GM19372 (cell line): Measurements from ENCODE around the gene ERC2.

Experiments used
- ATAC-seq: cut with Tn5 transposase; IDR thresholded peaks from one replicate; pipeline ENCODE4 v1.9.1; 2021; ENCODE audit warnings: mild to moderate bottlenecking, low read depth, moderate library complexity; ENCODE audit not compliant: unreplicated experiment

The ERC2 gene

DNA sequence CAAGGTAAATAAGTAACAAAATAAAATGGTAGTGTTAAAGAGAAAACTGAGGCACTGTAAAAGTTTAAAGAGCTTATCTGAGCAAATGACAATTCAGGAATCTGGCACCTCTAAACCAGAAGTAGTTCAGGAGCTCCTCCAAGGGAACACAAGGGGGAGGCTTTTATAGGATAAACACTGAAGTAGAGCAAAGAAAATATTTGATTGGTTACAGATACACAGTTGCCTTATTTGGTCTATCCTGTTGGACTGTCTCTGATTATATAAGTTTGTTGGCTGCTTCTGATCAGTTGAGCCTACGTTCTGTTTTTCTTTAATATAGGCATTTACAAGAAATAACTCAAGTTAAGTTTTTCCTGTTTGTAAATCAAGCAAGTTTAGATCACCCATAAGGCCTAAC is 146.9 kb downstream of the ERC2 start:
- ATAC-seq: no peak

DNA sequence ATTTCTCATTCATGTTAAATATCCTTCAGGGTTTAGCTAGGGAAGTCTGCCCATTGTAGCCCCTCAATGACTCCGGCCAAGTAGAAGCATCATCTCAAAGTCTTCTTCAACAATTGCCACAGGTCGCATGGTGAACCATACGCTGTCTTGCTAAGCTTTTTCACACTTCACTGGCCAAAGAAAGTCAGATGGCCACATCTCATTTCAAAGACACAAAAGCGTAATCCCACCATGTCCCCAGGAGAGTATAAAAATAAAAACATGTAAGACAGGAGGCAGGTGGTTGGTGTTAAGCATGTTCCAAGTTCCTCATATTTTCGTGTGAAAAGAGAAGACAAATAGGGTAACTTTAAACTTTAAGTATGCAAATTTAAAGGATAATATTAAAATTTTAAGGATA is 147.4 kb downstream of the ERC2 start:
- ATAC-seq: no peak

DNA sequence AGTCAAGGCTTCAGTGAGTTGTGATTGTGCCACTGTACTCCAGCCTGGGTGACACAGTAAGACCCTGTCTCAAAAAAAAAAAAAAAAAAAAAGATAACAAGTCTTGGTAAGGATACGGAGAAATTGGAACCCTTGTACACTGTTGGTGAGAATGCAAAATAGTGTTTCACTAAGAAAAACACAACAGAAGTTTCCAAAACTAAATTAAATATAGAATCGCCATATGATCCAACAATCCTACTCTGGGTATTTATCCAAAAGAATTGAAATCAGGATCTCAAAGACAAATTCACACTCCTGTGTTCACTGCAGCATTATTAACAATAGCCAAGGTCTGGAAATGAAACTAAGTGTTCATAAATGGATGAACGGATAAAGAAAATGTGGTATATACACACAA is 149.4 kb downstream of the ERC2 start:
- no peak for ATAC-seq

DNA sequence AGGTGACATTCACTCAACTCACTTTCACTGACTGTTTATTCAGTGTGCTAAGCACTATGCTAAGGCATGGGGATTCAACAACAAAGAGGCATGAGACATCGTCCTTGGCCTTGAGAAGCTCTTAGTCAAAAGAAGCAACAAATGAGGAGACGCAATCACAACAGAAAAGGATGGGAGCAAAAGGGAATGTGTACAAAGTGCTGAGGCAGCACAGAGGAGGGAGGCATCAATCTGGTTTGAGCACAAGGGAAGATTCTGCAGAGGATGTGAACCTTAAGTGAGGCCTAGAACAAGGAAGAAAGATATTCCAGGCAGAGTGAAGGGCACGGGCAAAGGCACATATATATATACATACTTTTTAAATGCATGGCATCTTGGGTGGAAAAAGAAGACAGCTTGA is 151.3 kb downstream of the ERC2 start:
- no peak for ATAC-seq

DNA sequence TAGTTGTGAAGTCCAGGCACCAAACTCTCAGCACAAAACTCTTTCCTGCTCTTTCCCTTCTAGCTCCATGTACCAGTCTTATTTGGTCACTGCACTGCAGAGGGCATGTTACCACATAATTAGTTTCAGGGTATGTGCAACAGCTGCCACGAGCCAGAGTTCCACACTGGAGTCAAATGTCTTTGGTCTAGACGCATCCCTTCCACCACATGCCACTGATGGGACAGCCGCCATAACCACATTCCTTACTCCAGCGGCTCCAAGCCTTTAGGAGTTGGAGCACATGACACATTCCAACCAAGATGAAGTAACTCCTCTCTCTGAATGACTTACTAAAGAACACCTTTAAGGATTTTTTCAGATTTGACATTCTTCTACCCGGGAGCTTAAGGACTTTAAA is 153.4 kb downstream of the ERC2 start:
- no peak for ATAC-seq

DNA sequence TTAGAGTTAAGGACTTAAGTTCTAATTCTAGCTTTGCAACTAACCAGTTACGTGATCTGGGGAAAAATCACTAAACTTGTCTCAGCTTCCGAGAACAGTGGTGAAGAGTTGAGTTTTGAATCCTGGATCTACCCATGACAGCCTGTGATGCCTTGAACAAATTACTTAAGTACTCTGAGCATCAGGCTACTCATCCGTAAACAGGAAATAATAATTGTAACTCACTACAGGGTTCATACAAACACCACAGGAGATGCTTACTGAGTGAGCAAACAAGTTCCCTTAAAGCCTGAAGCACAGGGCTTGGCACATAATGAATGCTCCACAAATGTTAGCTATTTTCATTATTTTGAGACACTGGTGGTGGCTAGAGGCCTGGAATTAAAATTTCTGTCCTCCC is 158.8 kb downstream of the ERC2 start:
- no peak for ATAC-seq

DNA sequence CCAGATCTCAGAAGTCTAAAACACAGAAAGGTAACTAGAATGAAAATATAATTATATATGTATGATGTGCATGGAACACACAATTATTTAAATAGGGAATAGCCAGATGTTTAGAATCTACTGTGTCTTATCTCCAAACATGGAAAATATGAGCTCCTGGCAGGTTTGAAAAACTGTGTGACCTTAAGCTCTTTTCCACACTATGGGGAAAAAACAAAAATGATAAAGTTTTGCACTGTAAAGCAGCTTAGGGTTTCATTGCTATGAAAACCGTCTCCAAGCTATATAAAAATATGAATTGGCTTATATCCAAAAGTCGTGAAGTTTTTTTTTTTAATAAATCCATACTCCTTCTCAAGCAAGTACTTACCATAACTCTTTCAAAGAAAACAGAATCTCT is 159.8 kb downstream of the ERC2 start:
- no peak for ATAC-seq

DNA sequence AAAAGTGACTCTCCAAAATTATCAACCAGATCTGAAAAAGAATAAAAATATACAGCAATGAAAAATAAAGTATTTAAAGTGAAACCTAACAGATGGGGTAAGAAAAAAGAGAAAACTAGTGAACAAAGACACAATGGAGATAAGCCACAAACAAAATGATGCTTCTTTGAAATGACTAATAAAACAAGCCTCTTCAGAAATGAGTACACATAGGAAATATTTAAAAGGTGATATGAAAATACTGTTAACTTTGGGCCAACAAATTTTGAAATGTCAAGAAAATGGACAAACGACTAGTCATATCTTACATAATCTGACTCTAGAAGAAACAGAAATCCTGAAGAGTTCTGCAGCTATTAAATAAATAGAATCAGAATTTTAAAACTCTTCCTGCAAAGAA is 164.2 kb downstream of the ERC2 start:
- ATAC-seq: no peak

DNA sequence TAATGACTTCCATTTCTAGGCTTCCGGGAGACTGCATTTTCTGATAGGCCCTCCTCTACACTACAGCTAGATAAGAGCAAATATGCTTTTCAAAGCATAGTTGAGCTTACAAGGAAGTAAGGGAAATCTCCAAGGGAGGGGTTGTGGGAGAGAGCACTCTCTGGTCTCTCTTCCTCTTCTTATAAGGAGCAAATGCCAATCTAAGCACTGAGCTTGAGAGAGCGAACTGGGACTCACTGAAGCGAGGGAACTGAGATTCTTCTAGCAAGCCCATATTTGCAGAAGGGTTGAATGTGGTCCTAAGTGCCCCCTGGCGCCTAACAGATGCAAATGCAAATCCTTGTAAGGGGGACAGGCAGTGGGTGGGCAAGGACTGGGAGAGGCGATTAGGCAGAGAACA is 164.8 kb downstream of the ERC2 start:
- ATAC-seq: peak; percentile 84

DNA sequence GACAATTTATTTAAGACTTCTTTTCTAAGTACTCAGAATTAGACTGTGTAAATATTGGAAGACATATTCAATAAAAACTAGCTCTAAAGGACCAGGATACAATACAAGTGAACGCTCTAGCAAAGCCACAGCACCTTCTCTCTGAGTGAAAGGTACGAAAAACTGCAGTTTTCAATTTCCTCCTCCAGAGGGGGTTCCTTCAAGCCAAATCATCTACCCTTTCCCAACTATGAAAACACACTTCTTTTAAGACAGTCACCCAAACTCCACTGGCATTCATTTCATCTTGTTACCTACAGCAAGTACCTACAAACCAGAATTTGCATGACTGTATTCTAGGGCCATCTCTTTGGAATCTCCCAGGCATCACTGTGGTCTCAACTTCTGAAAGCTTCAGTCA is 165.8 kb downstream of the ERC2 start:
- no peak for ATAC-seq

DNA sequence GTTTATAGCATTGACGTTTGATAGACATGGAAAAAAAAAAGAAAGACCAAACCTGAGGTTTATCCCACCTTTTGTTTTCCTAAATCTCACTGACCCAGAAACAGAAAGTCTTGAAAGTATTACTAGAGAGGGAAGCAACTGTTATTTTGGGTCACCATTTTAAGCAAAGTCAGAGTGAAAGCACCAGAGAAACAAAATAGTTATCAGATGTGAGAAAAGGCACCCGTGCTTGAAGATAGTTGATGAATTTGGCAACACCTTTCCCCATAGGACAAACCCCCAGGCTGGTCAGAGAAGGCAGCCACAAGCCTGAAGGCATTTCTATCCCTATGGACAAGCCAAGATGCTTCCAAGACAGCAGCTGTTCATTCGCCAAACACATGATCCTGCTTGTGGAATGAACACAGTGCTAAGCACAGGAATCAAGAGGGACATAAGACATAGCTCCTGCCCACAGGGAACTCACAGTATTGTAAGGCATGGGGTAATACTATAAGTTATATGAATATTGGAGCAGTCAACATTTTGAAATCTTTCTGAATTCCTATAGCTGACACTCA is 170.9 kb downstream of the ERC2 start:
- ATAC-seq: no peak

DNA sequence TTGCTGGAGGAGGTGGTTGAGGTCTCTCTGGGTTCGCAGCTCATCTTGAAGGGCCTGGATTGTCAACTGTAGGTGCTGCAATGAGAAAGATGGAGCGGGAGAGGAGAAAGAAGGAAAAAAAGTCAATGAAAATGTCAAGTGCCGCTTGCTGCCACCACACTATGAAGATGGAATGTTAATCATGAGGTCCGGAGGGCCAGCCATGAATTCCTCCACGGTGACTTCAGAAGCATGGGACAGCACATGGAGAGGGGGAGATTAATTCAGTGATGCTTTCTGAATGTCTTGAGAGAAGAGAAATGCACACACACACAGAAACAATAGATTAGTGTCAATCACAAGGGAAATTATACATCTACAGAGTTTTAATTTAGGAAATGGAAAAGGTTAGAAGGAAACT is 171.9 kb downstream of the ERC2 start:
- ATAC-seq: no peak

DNA sequence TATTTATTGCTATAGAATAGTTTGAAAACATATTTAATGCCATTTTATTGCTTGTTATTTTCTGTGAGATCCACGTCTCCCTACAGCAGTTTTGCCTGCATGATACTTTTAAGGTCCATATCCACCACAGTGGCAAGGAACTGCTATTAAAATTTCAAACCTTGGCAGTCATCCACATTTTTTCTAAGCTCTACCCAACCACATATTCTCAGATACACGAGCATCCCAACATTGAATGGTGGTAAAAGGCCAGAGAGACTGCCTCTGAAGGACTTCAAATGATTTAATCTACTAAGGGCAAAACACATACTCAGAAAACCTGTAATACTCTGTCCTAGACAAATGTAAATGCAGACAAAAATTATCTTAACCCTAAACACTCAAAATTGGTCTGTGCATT is 173.1 kb downstream of the ERC2 start:
- ATAC-seq: no peak

DNA sequence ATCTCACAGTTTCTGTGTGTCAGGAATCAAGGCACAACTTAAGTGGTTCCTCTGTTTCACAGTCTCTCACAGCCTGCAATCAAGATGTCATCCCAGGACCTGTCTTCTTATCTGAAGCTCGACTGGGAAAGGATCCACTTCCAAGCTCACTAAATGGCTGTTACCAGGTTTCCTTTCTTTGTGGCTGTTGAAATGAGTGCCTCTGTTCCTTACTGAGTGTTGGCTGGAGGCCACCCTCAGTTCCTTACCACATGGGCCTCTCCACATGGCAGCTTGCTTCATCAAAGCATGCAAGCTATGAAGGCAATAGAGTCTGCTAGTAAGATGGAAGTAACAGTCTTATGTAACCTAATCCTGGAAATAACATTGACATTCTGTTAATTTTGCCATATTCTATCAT is 174.0 kb downstream of the ERC2 start:
- no peak for ATAC-seq

DNA sequence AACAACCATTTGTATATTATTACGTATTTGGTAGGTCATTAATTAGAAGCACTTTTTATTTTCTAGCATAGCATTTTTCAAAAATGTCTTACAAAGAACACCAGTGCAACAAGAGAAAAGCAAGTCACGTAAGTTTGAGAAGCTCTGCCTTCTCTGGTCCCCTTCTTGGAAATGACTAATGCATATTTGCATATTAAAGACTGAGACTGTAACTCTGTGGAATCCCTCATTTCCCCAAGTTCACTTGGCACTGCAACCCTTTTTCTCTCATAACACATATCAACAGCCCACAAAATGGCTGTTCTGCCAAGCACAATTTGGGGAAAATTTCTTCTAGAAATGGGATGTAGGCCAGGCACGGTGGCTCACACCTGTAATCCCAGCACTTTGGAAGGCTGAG is 176.3 kb downstream of the ERC2 start:
- ATAC-seq: no peak

DNA sequence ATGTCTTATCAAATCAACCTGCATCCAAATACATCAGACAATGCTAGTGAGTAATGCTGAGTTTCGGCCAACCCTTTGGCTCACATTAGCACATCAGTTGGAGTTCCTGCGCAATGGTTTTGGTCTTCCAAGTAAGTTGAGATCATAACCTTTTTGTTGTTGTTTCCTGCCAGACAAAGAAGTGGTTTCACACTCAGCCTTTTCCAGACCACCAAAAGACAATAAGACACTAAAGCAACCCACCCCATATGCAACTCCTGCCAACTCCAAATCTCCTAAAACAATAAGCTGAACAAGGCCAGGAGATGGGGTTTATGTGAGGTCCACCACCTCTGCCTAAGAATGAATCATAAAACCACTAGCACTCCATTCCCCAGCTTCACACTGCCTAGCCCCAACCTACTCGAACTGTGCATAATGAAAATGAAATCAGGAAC is 177.0 kb downstream of the ERC2 start:
- no peak for ATAC-seq

DNA sequence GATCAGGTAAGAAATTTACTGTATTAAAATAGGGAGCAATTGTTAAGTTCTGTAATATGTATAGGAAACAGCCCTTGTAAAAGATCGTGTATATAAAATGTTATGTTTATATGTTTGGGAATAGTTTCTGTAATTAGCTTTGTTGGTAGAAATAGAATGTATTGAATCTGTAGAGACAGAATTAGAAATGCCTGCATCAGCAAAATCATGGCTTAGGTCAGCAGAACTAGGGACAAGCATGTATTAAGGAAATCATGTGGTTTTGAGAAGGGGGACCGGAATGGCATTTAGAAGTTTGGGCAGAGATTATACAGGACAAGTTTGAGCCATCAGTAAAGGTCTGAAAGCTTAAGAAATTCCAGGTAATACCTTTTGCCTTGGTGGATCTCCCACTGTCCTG is 177.9 kb downstream of the ERC2 start:
- no peak for ATAC-seq

DNA sequence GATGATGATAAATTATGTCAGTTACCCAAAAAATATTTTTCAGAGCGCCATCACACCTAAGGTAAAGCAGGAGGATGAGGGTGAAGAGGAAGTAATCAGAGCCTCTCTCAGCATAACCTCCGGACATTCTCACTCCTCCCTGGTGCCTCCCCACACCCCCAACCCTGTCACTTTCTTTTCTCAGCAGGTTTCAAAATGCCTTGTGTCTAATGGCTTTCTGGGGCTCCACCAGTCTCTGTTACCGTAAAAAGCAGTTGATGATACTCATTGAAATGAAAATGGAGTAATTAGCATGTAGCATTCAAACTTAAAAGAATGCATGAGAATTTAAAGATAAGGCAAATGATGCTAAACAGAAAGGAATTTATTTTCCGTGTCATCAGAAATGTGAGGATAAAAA is 180.0 kb downstream of the ERC2 start:
- no peak for ATAC-seq

DNA sequence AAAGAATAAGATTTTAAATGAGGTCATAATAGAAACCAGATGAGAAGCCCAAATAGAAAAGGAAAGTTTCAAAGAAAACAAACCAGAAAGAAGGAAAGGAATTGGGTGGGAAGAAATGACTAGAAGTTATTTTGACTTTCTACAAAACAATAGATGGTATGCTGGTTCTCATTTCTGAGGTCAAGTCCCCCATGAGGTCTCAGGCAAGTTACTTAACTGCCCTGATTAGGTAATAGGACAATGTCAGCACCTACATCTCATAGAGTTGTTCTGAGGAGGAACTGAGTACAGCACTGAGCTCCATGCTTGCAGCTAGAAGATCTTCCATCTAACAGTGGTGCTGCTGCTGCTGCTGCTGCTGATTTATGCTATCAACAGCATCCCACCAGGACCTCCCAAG is 185.9 kb downstream of the ERC2 start:
- ATAC-seq: no peak

DNA sequence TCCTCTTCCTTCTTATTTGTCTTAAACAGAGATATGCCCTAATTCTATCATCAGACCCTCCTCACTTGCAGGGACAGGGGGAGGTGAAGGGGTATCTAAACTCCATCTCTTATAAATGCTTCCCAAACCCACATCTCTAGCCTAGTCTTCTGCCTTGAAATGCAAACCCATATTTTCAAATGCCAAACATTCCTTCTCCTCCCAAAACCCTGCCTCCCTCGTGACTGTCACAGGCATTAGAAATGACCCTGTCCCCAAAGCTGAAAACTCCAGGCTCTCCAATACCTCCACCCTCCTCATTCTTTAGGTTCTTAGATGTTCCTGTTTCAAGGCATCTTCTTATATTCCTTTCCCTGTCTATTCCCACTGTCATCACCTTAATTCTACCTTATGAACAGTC is 191.0 kb downstream of the ERC2 start:
- no peak for ATAC-seq

DNA sequence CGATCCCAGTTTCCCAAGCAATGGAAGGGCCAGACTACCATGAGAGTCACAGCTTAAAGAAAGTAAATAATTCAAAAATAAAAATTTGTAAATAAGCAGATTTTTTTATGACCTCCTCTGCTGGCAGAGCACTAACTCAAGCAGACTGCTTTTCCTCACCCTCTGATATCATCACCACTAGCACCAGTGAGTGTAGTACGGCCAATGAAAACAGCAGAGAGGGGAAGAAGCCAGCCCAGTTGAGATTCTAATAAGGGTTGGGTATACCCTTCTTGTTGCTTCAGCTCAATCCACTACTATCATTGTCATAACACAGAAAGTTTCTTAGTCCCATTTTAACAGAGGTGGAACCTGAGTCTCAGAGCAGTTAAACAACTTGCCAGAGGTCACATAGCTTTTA is 193.1 kb downstream of the ERC2 start:
- no peak for ATAC-seq

DNA sequence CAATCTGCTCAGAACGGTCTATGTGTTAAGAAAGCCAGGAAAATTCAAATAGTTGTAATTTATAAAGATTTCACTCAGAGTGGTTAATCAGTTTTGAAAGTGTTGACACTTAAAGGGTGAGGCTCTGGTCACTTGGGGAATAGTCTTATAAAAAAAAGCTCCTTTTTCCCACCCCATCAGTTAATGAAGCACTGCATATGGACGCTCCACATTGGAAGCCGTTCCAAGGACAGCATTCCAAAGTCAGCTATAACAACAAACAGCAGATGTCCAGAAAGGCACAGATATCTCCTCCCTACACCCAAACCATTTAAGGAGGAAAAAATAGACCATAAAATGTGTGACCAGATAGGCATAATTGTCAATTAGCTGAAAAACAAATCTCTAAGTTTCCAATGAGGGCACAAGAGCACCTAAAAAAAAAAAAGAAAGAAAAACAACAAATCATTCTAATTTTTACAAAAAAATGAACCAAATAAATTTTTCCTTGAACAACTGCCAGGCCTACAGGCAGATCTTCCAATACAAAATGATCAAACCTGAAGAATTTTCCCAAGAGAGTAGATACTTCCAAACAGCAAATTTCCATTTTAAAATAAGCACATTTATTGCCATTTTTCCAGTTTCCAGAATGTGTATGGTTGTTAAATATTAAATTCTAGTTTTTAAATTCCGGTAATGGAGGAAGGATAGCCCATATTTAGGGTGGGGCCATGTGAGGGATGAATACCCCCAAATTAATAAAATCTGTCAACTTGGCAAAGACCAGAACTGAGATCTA is 198.3 kb downstream of the ERC2 start:
- ATAC-seq: no peak
